Activated CD4-positive, CD25-positive, alpha-beta regulatory T cell treated with anti-CD3 and anti-CD28 coated beads, Interleukin-2, amount 50 U/mL, for 72 hours (primary cell): Measurements from ENCODE around the gene SLC1A4.
"Not testable (repeated sequence)": the region's sequence is repeated elsewhere in the genome, so short reads cannot be mapped to it uniquely, and the experiment has no call there.

ENCODE experiments used
- DNase-seq: peaks from one replicate; pipeline ENCODE4 v3.0.0; 2021

Gene SLC1A4

GRCh38 chr2:64996871-64997307 is 7.7 kb downstream of the SLC1A4 start:
- DNase-seq = no peak

- DNase-seq = no peak
Observed at GRCh38 chr2:64998658-64999061, 9.5 kb downstream of the SLC1A4 start.

GRCh38 chr2:64999754-65000153 is 10.6 kb downstream of the SLC1A4 start:
- DNase-seq = no peak

- no peak for DNase-seq
Observed at GRCh38 chr2:65000644-65001043, 11.4 kb downstream of the SLC1A4 start.

GRCh38 chr2:65003037-65003436 is 13.8 kb downstream of the SLC1A4 start:
- no peak for DNase-seq

DNA sequence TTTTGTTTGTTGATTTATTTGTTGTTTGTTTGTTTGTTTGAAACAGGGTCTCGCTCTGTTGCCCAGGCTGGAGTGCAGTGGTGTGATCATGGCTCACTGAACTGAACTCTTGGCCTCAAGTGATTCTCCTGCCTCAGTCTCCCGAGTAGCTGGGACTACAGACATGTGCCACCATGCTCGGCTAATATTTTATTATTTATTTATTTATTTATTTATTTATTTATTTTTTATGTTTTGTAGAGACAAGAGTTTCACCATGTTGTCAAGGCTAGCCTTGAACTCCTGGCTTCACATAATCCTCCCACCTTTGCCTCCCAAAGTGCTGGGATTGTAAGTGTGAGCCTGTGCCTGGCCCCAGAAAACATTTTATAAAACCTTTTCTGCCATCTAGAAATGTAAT is 15.0 kb downstream of the SLC1A4 start:
- DNase-seq = not testable (repeated sequence)

GRCh38 chr2:65013776-65014175 is 24.6 kb downstream of the SLC1A4 start:
- DNase-seq = no peak

- DNase-seq = no peak
Observed at GRCh38 chr2:65015731-65016130, 26.5 kb downstream of the SLC1A4 start.

DNA sequence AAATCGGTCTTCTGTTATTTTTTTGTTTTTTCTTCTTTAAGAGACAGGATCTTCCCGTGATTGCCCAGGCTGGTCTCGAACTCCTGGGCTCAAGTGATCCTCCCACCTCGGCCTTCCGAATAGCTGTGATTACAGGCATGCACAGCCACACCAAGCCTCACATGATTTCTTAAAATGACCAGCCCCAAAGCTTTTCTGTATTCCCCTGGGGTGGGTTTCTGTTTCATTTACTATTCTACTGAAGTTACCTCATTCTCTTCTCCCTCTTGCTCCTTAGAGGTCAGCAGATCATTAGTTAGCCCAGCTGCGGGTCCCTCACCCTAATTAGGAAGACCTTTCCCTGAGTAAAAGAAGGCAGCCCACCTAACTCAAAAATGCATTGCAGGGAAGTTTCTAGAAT is 27.6 kb downstream of the SLC1A4 start:
- DNase-seq = no peak

DNA sequence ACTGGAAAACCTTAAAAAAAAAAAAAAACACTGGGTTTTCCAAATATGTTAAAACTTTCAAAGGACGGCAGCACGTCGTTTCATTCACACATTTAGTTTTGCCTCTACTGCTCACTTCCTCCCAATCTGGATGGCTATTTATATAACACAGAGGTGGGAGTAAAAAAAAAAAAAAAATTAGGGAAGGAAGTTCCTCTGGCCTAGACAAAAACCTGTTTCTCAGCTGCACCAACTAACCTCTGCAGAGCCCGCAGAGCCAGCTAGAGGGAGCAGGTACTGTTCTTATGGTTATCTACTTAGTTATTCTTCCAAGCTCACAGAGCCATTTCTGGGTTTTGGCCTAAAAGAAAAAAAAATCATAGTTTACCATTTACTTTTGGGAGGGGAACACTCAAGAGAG is 28.1 kb downstream of the SLC1A4 start:
- DNase-seq = no peak

DNA sequence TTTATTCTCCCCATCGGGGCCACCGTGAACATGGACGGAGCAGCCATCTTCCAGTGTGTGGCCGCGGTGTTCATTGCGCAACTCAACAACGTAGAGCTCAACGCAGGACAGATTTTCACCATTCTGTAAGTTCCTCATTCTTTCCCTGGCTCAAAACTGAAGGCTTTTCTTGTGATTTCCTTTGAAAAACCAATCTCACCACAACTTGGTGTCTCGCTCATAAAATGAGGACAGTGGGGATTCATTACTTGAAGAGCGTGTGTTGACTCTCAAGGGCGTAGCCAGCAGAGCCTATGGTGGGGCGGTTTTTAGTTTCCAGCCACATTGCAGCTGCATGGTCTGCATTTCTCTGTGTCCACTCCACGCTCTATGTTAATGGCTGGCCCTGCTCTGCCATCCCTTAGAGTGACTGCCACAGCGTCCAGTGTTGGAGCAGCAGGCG is 29.0 kb downstream of the SLC1A4 start:
- no peak for DNase-seq

DNA sequence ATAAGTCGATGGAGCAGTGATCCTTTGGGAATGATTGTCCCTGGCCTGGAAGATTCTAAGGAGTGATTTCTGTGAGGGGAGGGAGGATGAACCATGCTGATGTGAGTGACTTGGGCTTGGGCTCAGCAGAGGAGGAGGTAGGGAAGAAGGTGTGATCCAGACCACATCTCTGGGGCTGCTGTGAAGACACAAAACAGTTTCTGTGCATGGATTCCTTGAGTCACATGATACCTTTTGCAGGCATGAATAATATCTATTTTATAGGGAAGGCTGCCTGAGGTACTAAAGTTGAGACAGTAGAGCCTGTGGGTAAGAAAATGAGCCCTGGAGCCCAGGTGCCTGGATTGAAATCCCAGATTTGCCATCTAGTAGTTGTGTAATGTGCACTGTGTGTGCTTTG is 29.8 kb downstream of the SLC1A4 start:
- DNase-seq = no peak

DNA sequence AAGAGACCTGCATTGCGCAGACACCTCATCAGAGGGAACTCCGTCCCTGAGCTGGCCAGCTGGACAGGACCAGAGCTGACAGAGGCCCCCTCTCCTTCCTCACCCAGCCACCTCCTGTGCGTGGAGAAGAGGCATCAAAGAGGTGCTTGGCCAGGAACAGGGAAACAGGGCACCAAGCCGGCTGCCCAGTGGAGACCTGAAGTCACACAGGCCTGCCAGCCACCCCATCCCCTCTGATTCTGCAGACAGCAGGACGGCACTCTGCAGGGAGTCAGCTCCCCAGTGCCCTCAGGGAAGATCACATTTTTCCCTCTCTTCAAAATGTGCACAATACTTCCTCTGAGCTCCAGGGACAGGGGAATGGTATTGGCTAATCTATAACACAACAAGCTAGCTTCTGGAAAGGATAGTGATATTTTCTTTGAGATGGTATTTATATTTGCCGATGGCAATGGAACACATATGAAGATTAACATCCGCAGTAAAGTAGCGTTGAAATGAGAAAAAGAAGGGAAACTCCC is 30.5 kb downstream of the SLC1A4 start:
- DNase-seq = no peak

GRCh38 chr2:65020251-65020650 is 31.1 kb downstream of the SLC1A4 start:
- DNase-seq = not testable (repeated sequence)

DNA sequence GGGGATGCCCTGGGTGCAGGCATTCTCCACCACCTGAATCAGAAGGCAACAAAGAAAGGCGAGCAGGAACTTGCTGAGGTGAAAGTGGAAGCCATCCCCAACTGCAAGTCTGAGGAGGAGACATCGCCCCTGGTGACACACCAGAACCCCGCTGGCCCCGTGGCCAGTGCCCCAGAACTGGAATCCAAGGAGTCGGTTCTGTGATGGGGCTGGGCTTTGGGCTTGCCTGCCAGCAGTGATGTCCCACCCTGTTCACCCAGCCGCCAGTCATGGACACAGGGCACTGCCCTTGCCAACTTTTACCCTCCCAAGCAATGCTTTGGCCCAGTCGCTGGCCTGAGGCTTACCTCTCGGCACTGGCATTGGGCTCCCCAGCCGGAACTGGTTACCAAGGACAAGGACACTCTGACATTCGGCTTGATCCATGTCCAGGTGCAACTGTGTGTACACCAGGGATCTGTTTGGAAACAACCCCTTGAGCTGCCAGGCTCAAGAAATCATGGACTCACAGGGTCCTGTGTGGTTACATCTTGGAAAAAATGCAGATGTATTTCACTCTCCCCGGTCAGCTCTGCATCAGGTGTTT is 31.8 kb downstream of the SLC1A4 start:
- no peak for DNase-seq

GRCh38 chr2:65021709-65022108 is 32.5 kb downstream of the SLC1A4 start:
- DNase-seq = no peak

- no peak for DNase-seq
Observed at GRCh38 chr2:65022189-65022588, 33.0 kb downstream of the SLC1A4 start.

DNA sequence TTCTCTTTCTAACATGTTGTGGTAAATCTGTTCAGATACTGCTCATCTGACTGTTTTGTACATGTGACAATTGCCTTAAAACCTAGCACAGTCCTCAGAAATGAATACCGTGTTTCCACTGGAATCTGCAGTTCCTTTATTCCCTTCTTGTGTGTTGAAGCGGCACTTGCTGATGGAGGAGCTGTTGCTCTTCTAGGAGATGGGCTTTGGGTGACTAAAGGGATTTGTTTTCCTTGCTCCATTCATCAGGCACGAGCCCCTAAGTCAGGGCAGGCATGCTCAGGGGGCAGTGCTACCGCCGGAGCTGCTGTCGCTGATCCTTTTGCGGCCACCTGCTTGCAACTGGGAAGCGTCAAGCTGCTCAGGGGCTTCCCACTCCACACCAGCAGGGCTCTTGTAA is 34.5 kb downstream of the SLC1A4 start:
- no peak for DNase-seq

DNA sequence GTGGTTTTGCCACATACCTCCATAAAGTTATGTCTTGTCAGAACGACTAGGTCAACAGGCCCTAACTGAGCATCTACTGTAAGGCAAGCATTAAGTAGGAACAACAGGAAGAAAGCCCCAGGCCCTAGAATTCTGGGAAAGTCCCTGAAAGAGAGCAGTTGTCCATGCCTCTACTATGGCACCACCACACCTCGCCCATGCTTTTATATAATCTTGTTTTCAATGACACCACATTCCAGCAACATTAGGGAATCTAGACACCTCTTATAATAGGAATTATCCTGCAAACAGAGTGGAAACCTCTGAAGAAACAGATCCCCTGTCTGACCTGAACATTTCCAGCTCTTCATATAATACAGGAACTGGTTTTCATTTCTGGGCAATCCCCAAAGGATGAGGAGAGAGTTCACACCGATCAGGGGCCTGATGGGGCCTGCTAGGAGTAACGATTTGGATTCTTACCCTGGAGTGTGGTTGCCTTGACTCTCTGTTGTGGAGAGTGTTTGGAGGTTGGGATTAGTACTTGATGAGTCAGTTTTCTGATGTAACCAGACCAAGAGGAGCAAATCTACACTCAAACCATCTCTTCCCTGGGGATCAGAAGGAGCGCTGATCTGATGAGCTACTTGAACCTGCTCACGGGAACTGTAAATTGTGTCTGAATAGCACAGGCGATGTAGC is 35.1 kb downstream of the SLC1A4 start:
- DNase-seq = no peak

DNA sequence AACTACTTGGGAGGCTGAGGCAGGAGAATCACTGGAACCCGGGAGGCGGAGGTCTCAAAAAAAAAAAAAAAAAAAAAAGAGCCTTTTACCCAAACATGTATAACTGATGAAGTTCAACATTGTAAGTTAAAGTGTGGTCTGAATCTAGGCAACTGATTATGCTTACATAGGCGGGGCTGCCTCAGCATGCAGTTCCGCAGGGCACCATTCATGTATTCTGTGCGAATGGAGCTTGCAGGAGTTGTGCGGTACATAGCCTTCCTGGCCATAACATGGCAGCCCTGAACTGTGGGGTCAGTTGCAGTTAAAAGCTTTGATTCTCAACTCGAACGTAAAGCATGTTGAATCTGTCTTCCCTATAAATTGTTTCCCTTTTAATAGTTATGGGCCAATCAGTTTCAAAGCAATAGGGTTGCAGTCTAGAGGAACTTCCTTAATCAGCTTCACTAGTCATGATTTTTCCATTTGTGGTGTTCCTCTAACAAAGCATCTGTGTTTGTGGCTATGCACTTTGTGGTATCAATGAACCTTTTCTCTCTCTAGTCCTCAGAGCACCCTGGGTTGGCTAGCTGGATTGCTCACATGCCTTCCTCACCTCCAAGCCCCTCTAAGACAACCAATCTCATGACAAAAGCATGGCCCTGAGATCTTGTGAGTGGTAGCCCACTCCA is 36.4 kb downstream of the SLC1A4 start:
- no peak for DNase-seq

DNA sequence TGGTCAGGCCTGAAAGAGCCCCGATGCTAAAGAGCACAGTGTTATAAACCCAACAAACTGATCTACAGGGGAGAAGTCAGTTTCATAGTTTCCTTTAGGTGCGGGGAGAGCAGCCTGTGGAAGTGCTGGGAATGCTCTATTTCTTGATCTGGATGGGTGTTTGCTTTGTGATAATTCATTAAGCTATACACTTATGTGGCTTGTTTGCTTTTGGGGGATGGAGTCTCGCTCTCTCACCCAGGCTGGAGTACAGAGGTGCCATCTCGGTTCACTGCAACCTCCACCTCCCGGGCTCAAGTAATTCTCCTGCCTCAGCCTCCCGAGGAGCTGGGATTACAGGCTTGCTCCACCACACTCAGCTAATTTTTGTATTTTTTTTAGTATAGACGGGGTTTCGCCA is 37.0 kb downstream of the SLC1A4 start:
- no peak for DNase-seq

DNA sequence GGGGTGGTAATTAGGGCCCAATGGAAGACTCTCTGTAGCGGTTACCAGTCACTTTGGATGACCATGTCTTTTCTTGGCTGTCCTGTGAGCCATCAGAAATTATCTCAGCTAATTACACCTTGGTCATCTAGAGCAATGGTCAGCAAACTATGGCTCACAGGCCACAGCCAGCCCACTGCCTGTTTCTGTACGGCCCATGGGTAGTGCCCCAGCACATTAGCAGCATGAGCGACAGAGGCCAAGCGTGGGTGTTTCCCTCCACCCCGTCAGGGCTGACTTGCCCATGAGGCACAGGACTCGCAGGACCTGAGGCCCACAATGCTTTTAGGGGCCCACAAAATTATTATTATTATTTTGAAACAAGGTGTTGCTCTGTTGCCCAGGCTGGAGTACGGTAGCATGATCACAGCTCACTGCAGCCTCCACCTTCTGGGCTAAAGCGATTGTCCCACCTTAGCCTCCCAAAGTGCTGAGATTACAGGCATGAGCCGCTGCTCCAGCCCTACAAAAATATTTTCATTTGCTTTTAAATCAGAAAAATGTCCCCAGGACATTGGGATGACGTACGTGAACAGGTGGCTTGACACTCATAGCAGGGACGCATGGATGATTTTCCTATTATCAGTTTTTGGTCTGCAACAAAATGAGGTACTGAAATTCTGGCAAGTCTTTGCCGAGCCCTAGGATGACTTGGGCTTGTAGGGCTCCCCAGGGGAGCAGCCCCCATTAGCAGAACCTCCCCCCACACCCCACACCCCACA is 37.7 kb downstream of the SLC1A4 start:
- DNase-seq = no peak

DNA sequence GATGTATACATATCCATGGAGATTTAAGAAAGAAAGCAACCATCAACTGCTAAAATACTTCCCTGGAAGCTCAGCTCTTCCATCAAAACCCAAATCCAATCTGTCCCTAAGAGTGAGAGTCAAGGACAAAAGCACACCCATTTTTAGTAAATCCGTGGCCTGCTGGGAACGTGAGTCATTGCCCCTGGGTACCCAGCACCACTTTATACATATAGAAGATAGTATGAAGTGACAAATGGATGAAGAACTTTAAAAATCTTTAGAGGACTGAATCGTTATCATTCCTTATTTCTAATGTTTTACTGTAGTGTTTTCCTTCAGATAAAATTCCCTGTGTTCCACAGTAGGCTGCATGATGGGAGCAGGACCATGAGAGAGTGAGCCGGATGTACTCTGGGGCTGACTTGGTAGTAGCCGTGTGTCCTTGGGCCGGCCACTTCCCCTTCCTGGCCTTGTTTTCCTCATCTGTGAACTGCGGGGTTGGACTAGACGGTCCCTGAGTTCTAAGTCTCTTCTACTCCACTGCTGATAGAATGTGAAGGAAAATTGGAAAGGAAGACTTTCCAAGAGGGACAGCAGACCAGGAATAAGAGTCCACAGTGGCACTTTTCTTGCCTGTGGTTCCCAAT is 38.5 kb downstream of the SLC1A4 start:
- DNase-seq = no peak
